Transverse colon (tissue), 4 donors: Measurements from ENCODE around the gene PACRG.

ENCODE experiments used
- EP300 ChIP-seq: sonication (generic); formaldehyde crosslinking; IDR thresholded peaks from one replicate; pipeline ENCODE4 v1.6.1; 2017; ENCODE audit warnings: antibody characterized with exemption, low read depth
- POLR2A ChIP-seq: fragments of 450-650 bp; IDR thresholded peaks from one replicate; pipeline ENCODE4 v1.6.1; 2016; ENCODE audit warnings: antibody characterized with exemption, mild to moderate bottlenecking, moderate library complexity
- POLR2AphosphoS5 ChIP-seq, 3 donors: sonication (generic); formaldehyde crosslinking; IDR thresholded peaks; one replicate each; pipeline ENCODE4 v1.6.1; 2016; ENCODE audit warnings: antibody characterized with exemption in 3 of 3
- TF ChIP-seq, protein P1 (sequence below), 5 experiments: fragments of 200-600 bp in 3 of 5; fragments of 450-650 bp in 2 of 5; sonication (generic) in 3 of 5; IDR thresholded peaks; 1 replicate in 2 of 5; 2 replicates in 3 of 5; pipeline ENCODE4 v1.5.1; 2016 to 2017; ENCODE audit warnings: antibody characterized with exemption in 5 of 5, inconsistent platforms in 3 of 5, mild to moderate bottlenecking in 2 of 5, moderate library complexity in 1 of 5

DNA sequence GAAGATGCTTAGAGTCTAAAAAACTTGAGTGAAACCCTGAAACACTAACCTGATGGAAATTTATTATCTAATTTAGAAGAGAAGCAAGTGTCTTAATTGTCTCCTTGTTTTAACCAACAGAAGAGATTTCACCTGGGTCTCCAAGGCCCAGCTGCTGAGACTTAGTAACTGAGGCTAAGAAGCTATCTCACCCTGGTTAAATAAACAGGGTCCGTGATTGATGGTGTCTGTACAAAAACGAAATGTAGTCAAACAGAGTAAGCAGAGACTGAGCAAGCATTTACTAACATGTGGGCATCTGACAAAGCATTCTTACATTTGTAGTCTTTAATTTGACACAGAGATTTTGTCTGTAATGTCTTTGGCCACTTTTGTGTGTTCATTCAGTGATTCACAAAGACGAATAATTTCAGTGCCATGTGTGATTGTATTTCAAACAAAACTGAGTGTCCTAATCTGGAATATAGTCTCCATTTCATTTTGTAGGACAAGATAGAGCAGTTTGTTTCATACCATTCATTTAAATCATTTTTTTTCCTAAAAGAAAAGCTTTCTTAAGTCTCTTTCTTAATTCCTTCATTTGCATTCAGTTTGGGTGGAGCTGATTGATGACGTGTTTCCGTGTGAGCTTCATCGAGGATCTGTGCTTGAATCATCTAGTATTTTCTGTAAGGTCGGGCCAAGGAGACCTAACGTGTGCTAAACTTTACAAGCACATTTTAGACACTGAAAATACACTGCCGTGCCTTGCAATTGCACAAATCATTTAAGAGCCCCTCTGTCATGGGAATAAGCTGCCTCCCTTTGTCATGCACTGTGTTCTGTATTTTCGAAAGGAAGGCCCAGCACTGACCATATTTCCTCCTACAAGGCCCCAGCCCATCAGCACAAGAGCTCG, 516.2 kb downstream of the PACRG start:
- TF ChIP-seq, protein P1, sequence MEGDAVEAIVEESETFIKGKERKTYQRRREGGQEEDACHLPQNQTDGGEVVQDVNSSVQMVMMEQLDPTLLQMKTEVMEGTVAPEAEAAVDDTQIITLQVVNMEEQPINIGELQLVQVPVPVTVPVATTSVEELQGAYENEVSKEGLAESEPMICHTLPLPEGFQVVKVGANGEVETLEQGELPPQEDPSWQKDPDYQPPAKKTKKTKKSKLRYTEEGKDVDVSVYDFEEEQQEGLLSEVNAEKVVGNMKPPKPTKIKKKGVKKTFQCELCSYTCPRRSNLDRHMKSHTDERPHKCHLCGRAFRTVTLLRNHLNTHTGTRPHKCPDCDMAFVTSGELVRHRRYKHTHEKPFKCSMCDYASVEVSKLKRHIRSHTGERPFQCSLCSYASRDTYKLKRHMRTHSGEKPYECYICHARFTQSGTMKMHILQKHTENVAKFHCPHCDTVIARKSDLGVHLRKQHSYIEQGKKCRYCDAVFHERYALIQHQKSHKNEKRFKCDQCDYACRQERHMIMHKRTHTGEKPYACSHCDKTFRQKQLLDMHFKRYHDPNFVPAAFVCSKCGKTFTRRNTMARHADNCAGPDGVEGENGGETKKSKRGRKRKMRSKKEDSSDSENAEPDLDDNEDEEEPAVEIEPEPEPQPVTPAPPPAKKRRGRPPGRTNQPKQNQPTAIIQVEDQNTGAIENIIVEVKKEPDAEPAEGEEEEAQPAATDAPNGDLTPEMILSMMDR (IDR thresholded peaks at IDR 0.05), result no peak
- TF ChIP-seq POLR2AphosphoS5 (IDR thresholded peaks at IDR 0.05) (no peak), EP300 (no peak), POLR2A (no peak)
